ENCODE measurements around the gene SELENOW.
"Not testable (repeated sequence)": the region's sequence is repeated elsewhere in the genome, so short reads cannot be mapped to it uniquely, and the experiment has no call there.

The SELENOW gene

DNA sequence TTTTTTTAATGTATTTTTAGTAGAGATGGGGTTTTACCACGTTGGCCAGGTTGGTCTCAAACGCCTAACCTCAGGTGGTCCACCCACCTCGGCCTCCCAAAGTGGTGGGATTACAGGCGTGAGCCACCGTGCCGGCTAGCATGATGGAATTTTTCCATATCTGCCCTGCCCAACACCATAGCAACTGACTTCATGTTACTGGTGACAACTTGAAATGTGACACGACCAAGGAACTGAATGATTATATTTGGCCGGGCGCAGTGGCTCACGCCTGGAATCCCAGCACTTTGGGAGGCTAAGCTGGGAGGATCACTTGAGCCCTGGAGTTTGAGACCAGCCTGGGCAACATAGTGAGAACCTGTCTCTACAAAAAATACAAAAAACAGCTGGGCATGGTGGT is 8.8 kb downstream of the SELENOW start:
- FAIRE-seq, result not testable (repeated sequence)

DNA sequence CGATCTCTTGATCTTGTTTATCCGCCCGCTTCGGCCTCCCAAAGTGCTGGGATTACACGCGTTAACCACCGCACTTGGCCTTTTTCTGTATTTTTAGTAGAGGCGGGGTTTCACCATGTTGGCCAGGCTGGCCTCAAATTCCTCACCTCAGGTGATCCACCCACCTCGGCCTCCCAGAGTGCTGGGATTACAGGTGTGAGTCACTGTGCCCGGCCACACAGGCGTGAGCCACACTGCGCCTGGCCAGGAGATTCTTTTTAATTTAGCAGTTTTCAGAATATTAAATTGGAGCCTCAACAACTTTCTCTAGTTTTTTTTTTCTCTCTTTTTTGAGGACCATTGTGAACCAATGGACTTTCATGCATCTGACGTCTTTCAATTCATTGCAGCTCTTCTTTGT is 11.3 kb downstream of the SELENOW start:
- not testable (repeated sequence) for FAIRE-seq

DNA sequence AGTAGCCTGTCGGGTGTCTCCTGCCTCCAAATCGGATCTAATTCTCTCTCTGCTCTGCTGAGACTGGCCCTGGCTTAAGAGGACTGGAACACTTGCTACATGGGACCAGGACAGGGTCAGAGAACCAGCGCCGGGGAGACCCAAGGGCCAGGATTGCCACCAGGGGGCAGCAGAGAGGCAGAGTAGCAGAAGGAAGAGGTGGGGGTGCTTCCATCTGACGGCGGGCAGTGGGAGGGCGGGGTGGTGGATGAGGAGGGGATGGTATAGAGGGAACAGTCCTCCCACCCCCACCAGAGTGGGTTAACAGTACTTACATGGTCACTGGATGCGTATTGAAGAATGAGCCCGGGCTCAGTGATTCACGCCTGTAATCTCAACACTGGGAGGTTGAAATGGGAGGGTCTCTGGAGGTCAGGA is 11.9 kb downstream of the SELENOW start:
- FAIRE-seq, result no peak

DNA sequence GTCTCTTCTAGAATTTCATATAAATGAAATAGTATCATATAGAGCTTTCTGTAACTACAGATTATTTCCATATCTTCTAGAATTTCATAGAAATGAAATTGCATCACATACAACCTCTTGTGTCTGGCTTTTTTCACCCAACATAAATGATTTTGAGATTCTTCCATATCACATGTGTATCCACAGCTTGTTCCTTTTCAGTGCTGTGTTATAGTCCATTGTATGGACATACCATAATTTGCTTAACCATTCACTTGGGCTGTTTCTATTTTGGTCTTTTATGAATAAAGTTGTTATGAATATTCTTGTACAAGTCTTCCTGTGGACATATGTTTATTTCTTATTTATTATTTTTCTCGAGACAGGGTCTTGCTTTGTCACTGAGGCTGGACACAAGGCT is 14.1 kb downstream of the SELENOW start:
- FAIRE-seq, result no peak

DNA sequence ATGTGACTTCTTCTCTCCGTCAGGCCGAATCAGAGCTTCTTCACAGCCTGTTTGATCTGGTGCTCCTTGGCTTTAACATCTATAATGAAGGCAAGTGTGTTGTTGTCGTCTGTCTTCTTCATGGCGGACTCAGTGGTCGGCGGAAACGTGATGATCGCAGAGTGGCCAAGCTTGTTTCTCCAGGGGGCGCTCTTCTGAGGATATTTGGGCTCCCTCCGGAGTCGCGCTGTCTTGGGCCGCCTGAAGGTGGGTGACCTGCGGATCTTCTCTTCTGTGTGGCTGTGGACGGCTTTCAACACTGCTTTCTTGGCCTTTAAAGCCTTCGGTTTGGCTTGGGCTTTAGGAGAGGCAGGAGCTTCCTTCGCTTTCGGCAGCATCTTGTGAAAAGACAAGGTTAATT is 16.0 kb downstream of the SELENOW start:
- FAIRE-seq, result no peak

DNA sequence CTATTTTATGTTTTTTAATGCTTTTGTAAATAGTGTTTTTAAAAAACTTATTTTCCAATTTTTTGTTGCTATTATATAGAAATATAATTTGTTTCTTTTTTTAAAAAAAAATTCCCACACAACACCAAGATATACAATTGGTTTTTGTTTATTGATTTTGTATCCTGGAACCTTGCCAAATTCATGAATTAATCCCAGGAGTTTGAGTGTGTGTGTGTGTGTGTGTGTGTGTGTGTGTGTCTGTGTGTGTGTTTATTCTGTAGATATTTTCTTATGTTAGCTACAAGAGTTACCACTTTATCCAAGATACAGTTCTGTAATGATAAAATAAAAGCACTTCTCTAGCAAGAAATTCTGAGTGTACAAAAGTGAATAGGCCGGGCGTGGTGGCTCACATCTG is 18.3 kb downstream of the SELENOW start:
- no peak for FAIRE-seq

DNA sequence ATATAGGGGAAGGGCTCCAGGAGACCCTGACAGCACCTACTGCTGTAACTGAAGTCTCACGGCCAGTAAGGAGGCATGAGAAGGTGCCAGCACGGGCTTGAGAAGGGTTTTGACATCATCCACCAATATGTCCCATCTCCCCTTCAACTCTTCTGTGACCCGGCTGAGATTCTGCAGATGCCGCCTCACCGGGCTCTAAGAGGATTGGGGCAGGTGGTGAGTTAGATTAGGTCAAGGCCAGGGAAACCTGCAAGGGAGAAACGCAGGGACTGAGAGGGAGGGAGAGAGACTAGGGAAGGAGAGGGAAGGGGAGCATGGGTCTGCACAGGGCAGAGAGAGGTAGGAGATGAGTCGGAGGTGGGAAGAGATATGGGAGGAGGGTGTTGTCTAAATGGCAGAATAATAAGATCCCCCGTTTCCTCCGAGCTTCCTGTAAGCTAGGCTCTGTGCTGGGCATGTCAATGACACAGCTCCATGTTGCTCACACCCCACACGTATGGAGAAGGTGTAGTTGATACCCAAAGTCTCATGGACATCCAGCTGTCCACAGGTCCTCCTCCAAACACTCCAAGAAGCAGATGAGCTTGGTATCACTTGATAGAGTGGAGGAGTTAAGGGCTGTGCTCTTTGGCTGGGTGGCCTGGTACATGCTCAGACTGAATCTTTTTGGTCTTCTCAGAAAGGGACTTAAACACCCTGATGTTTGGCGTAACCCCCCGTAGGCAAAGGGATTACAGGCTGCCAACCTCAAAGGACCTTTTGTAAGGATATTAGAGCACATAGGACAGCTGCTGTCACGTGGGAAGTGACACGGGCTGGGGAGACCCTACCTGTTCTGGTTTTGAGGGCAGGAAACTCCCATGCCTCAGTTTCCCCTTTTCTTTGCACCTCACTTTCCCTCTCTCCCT is 19.7 kb downstream of the SELENOW start:
- FAIRE-seq, result no peak

DNA sequence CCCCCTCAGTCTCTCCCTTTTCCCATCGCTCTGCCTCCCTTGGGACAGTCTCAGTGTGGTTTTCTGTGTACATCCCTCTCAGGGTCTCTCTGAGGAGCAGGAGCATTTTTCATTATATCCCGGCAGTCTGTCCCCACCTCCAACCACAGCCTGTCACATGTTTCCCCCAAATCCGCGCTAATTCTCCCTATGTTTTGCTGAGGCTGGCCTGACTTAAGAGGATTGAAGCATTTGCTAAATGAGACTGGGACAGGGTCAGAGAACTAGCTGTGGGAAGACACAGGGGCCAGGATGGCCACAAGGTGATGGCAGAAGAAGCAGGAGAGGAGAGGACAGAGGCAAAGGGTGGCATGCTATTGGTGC is 20.4 kb downstream of the SELENOW start:
- no peak for FAIRE-seq

DNA sequence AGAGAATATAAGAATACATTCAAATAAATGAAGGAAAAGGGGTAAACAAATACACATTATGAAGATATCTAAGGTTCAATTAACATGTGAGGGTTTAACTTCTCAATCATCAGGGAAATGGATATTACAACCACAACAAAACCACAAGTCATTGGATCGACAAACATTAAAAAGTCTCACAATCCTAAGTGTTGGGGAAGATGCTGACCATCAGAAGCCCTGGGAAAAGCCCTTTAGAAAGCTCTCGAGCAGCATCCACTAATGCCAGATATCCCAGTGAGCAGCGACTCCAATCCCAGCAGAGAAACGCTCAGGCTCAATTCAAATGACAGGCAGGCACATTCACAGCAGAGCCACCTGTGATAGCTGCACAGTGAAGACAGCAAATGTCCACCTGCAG is 22.8 kb downstream of the SELENOW start:
- no peak for FAIRE-seq

DNA sequence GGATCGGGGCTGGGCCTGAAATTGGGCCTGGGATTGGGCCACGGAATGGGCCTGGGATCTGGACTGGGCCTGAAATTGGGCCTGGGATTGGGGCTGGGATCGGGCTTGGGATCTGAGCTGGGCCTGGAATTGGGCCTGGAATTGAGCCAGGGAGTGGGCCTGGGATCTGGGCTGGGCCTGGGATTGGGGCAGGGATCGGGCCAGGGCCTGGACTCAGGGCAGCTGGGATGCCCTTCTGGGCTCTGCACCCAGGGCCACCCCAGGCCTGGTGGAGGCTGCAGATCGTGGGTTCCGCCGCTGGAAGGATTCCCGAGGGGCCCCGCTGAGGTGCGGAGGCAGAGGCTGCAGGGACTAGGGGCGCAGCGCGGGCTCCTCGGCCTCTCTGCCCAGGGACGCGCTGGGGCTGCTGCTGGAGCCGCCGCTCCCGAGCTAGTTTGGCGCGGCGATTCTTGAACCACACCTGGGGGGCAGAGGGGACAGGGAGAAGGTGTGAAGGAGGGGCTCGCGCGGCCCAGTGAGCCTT is 24.1 kb downstream of the SELENOW start:
- no peak for FAIRE-seq

DNA sequence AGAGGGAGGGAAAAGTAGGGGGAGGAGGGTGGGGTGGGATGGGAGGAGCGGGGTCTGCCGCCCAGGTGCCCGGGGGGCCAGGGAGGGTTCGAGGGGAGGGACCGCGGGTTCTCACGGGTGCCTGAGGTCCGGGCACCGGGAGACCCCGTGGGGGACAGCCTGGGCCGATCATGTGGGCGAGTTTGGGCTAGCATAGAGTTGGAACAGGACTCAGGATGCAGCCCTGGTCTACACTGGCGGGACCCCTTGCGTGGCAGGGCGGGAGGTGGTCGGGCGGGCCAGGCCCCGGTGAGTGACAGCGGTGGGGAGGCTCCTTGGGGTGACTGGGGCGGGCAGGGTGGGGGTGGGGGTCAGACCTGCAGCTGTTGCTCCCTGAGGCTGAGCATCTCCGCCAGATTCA is 24.6 kb downstream of the SELENOW start:
- FAIRE-seq, result not testable (repeated sequence)

DNA sequence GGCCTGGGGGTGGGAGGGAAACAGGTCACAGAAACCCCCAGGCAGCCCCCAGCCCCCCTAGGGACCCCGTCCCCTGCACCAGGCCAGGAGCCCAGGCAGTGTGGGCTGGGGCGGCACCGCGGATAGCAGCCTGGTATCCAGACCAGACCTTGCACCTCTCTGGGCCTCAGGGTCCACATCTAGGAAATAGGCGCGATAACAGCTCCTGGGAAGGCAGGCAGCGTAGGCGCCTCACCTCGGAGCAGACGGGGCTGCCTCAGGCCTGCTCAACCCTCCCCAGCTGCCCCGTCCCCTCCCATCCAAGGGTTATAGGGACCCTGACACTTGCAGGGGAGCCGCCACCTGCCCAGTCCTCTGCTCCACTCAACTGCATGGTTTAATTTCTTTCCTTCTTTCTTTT is 25.2 kb downstream of the SELENOW start:
- FAIRE-seq, result not testable (repeated sequence)

DNA sequence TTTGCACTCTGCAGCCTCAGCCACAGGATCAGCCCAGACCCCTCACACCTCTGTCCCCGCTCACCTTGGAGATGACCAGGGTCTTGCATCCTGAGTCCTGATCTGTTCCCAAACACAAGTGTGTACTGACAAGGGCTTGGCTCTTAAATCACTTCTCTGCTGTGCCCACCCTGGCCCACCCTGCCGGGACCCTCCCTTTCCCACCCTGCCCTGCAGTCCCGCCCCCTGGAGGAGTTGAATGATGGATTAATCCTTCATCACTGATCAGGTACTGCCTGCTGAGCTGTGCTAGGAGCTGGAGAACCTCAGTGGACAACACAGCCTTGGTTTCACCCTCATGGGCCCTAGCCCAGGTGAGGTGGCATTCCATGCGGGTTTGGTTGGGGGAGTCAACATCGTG is 25.9 kb downstream of the SELENOW start, which contains the start of gene TPRX1:
TSS of gene TPRX1 (minus strand) at position 101 of the 400 bp plus-strand sequence. CDS start at position 89, 12 bp downstream.
- not testable (repeated sequence) for FAIRE-seq

DNA sequence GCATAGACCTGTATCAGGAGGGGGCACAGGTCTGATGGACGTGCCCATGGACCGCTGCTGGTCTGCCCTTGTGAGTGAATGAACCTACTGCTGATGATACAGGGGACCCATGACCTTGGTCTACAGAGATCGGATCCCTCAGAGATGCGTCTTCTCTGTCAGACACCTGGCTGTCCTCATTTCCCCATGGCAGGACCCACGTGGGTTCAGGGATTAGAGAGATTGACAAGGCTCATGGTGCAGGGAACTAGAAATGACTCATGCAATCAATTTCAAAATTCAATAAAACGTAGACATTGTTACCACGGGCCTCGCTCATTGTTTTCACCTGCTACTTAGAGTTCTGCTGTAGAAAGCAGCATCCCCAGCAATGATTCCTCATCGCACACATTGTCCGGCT is 26.8 kb downstream of the SELENOW start:
- no peak for FAIRE-seq

DNA sequence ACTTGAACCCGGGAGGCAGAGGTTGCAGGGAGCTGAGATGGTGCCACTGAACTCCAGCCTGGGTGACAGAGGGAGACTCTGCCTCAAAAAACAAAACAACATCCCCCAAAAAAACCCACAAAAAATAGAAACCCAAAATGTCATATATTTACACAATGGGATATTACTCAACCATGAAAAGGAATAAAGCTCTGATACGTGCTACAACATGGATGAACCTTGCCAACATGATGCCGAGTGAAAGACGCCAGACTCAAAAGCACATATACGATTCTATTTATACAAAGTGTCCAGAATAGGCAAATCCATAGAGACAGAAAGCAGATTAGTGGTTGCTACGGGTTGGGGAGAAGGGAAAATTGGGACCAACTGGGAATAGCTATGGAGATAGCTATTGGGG is 27.9 kb downstream of the SELENOW start:
- FAIRE-seq, result no peak

DNA sequence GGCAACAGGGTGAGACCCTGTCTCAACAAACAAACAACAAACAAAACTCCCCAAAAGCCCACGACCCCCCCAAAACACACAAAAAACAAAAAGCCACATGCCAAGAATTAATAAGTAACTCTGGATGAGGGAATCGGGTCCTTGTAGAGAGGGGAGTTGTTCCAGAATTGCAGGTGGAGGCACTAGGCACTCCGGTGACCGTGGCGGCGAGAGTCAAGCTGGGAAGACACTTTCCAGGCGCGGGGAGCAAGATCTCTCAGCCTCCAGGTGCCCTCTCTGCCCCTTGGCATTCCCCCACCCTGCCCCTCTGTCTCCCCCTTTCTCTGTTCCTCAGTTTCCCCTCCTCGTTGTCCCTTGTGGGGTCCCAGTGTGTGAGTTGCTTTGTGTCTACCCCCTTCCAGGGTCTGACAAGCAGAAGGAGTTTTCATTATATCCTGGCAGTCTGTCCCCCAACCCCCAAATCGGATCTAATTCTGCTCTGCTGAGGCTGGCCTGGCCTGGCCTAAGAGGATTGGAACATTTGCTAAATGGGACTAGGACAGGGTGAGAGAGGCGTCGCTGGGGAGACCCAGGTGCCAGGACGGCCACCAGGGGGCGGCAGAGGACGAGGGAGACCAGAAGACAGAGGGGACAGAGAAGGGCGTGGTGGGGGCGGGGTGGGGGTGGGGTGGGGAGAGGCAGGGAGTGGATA is 34.9 kb downstream of the SELENOW start:
- FAIRE-seq, result no peak

DNA sequence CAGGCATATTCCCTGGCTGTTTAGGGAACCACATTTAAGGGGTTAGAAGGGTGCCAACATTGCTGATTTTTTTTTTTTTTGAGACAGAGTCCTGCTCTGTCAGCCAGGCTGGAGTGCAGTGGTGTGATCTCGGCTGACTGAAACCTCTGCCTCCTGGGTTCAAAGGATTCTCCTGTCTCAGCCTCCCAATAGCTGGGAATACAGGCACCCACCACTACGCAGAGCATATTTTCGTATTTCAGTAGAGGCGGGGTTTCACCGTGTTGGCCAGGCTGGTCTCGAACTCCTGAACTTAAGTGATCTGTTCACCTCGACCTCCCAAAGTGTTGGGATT is 35.5 kb downstream of the SELENOW start:
- no peak for FAIRE-seq

DNA sequence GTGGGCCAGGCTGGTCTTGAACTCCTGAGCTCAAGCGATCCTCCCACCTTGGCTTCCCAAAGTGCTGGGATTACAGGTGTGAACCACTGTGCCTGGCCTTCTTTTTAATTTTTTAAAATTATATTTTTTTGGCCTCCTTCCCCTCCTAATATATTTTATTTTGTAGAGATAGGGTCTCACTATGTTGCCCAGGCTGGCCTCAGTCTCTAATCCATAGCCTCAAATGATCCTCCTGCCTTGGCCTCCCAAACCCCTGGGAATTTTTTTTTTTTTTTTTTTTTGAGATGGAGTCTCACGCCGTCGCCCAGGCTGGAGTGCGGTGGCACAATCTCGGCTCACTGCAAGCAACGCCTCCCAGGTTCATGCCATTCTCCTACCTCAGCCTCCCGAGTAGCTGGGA is 37.8 kb downstream of the SELENOW start:
- not testable (repeated sequence) for FAIRE-seq

DNA sequence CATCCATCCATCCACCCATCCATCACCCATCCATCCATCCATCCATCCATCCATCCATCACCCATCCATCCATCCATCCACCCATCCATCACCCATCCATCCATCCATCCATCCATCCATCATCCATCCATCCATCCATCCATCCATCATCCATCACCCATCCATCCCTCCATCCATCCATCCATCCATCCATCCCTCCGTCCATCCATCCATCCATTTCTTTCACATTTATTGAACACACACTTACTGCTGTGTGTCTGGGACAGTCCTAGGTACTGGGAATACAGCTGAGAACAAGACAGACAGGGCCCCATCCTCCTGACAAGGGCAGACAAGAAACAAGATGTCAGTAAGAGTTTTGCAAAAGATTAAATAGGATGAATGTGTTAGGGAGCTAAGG is 39.7 kb downstream of the SELENOW start:
- FAIRE-seq, result not testable (repeated sequence)

DNA sequence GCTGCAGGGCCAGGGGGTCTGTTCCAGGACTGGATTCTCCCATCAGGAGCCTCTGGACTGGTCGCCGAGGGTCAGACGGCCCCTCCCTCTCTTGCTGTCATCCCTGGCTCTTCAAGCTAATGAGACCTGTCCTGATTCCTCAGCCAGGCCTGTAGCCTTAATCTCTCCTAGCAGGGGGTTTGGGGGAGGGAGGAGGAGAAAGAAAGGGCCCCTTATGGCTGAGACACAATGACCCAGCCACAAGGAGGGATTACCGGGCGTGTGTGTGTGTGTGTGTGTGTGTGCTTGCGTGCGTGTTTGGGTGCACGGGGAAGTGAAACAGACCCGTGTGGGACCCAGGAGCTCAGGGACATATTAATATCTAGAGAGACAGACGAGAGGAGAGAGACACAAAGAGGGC is 41.4 kb downstream of the SELENOW start:
- no peak for FAIRE-seq

DNA sequence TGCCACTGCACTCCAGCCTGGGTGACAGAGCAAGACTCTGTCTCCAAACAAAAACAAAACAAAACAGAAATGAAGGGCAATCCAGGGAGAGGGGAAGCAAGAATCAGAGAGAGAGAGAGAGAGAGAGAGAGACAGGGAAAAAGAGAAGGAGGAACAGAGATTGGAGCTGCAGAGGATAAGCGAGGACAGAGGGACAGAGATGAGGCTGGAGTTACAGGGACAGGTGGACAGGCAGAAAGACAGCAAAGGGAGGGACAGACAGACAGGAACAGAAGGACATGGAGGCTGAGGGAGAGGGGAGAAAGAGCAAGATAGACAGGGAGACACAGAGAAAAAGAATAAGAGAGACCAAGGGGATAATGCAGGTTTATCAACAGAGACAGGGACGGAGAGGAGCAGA is 41.9 kb downstream of the SELENOW start:
- FAIRE-seq, result no peak

DNA sequence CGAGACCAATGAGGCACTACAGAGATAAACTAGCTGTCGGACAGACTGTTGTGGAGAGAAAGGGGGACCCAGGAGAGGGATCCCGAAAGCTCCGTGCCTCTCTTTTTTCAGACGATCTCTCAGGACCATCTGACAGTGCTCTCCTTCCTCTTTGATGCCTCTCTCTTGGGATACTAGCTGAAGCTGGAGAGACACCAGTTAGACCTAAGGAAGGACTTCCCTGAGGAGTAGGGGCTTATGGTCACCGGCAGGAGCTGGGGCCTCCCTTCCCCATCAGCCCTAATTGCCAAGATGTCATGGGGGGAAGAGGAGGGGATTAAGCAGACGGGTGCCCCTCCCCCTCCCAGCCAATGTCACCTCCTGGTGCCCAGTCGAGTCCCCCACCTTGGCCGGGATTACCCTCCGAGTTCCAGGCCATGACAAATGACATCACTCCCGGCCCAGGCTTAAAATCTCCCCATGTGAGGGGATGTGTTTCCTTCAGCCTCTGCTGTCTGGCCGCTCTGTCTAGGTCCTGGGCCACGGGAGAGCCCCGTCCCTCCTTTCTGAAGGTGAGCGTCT is 43.0 kb downstream of the SELENOW start, which contains the start of gene CRX:
TSS of gene CRX (plus strand) at position 478 of the 561 bp plus-strand sequence. CDS start 12,507 bp downstream, outside the sequence.
- no peak for FAIRE-seq

DNA sequence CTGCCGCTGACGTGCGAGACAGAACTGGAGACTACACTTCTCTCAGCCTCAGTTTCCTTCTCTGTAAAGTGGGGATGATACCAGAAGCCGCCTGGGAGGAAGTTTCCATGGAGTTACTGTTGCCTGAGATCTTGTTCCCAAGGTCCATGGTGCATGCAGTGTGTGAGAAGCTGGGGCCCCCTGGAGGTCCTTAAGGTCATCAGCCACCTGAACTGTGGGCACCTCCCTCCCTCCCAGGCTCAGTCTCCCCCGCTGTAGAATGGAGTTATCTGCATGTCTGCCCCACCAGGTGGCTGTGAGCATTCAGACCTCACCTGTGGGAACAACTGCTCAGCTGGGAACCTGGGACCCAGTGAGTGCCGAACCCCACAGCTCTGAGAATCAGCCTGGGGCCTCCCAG is 45.9 kb downstream of the SELENOW start:
- no peak for FAIRE-seq

DNA sequence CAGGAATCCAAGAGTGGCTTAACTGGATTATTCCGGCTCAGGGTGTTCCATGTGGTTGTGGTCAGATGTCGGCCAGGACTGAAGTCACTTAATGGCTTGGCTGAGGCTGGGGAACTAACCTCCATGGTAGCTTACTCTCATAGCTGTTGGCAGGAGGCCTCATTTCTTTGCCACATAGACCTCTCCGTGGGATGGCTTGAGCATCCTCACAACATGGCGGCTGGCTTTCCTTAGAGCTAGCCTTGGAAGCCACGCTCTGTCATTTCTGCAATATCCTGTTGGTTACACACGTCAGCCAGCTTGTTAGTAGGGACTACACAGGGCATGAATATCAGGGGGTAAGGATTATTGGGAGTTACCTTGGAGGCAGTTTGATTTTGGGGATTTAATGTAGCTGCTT is 48.3 kb downstream of the SELENOW start:
- FAIRE-seq, result no peak
